ENCODE results near the gene MFAP1. TPM values are rescaled to one million over a fixed set of nuclear protein-coding genes. Genes with fewer than 3 reads are reported as not detected.
A peak's percentile ranks its signal among the peaks of the same experiment; 100 is the strongest.

MFAP1 gene
- 36.6 and 37.4 TPM in 2 replicates for total RNA-seq (ENCODE audit: low replicate concordance)
- long read RNA-seq, transcript MFAP1-201 (9 exons, 2,155 nt) = major isoform, 276 of 290 reads
- long read RNA-seq, partial matches to known transcripts = 11 of 290 reads
- long read RNA-seq, other reads (novel, unspliced or antisense) = 3 of 290 reads

- Mint-ChIP-seq H3K27me3 (no peaks in the 10 kb centered on the region), H3K27ac (peak within 1 kb of the TSS; percentile 99), H3K36me3 (peaks cover 12% of the 10 kb centered on the region), H3K4me3 (peak within 1 kb of the TSS; percentile 99), H3K4me1 (ENCODE audit: unreplicated experiment) (peaks cover 24% of the 10 kb centered on the region), H3K9me3 (peaks cover 5% of the 10 kb centered on the region)
- peak; percentile 88 for DNase-seq (ENCODE audit: extremely low spot score, unreplicated experiment)
- no peak for TF ChIP-seq CTCF (conservative IDR thresholded peaks at IDR 0.05)
These were observed at the start of gene MFAP1 for GRCh38 chr15:43824302-43825246. Gene MFAP1 (minus strand): TSS chr15:43824690. CDS start chr15:43824569, 121 bp downstream.

GRCh38 chr15:43873651-43874050 is 49.2 kb upstream of the MFAP1 start:
- Mint-ChIP-seq H3K27ac (no peak overlapping the region), H3K36me3 (peaks cover 7% of the 10 kb centered on the region)

GRCh38 chr15:43872416-43873020 is 48.0 kb upstream of the MFAP1 start:
- Mint-ChIP-seq H3K4me3 (no peak overlapping the region), H3K27me3 (no peaks in the 10 kb centered on the region), H3K9me3 (no peaks in the 10 kb centered on the region), H3K4me1 (ENCODE audit: unreplicated experiment) (no peaks in the 10 kb centered on the region), H3K27ac (peak overlapping the region; percentile 2), H3K36me3 (peaks cover 7% of the 10 kb centered on the region)
- no peak for DNase-seq (ENCODE audit: extremely low spot score, unreplicated experiment)
- peak; percentile 83 for TF ChIP-seq CTCF (conservative IDR thresholded peaks at IDR 0.05)

More at GRCh38 chr15:43873651-43874050, 49.2 kb upstream of the MFAP1 start:
- Mint-ChIP-seq H3K9me3 (no peaks in the 10 kb centered on the region), H3K4me1 (ENCODE audit: unreplicated experiment) (no peaks in the 10 kb centered on the region), H3K4me3 (no peak overlapping the region), H3K27me3 (no peaks in the 10 kb centered on the region)
- no peak for TF ChIP-seq CTCF (conservative IDR thresholded peaks at IDR 0.05)
- DNase-seq (ENCODE audit: extremely low spot score, unreplicated experiment) = no peak

GRCh38 chr15:43871835-43872234 is 47.3 kb upstream of the MFAP1 start:
- Mint-ChIP-seq H3K4me1 (ENCODE audit: unreplicated experiment) (no peaks in the 10 kb centered on the region), H3K36me3 (peaks cover 7% of the 10 kb centered on the region), H3K27ac (no peak overlapping the region), H3K9me3 (no peaks in the 10 kb centered on the region), H3K4me3 (no peak overlapping the region), H3K27me3 (no peaks in the 10 kb centered on the region)
- no peak for DNase-seq (ENCODE audit: extremely low spot score, unreplicated experiment)
- TF ChIP-seq CTCF (conservative IDR thresholded peaks at IDR 0.05) = no peak

GRCh38 chr15:43868406-43868805 is 43.9 kb upstream of the MFAP1 start:
- no peak for DNase-seq (ENCODE audit: extremely low spot score, unreplicated experiment)
- H3K27me3 Mint-ChIP-seq = no peaks in the 10 kb centered on the region
- no peak overlapping the region for H3K4me3 Mint-ChIP-seq
- H3K27ac Mint-ChIP-seq = no peak overlapping the region
- no peak for TF ChIP-seq CTCF (conservative IDR thresholded peaks at IDR 0.05)
- H3K36me3 Mint-ChIP-seq = peaks cover 4% of the 10 kb centered on the region
- H3K9me3 Mint-ChIP-seq = no peaks in the 10 kb centered on the region
- H3K4me1 Mint-ChIP-seq (ENCODE audit: unreplicated experiment) = no peaks in the 10 kb centered on the region
